GM18861 (cell line): ENCODE results near the gene MTRR.

Experiments
- ATAC-seq: cut with Tn5 transposase; IDR thresholded peaks from one replicate; pipeline ENCODE4 v1.9.1; 2021; ENCODE audit not compliant: unreplicated experiment

MTRR gene

GRCh38 chr5:7868773-7869473 is at the start of gene MTRR, which contains the start of gene FASTKD3:
Gene MTRR, plus strand, starts transcription at chr5:7869148. Its CDS starts 1,647 bp downstream, at chr5:7870795.
Gene FASTKD3, minus strand, starts transcription at chr5:7869031. Its CDS starts 948 bp downstream, at chr5:7868083.
- peak; percentile 98 for ATAC-seq

- ATAC-seq, result no peak
These were observed 46.5 kb upstream of the MTRR start for GRCh38 chr5:7822449-7822848.

- no peak for ATAC-seq
These were observed 45.4 kb upstream of the MTRR start for GRCh38 chr5:7823594-7823993.

- no peak for ATAC-seq
These were observed 44.0 kb upstream of the MTRR start for GRCh38 chr5:7824995-7825394.

GRCh38 chr5:7825630-7826029 is 43.3 kb upstream of the MTRR start:
- ATAC-seq, result no peak

- ATAC-seq, result no peak
These were observed 41.3 kb upstream of the MTRR start for GRCh38 chr5:7827610-7828009.

- no peak for ATAC-seq
These were observed 40.7 kb upstream of the MTRR start for GRCh38 chr5:7828269-7828668.

- ATAC-seq, result no peak
These were observed 34.0 kb upstream of the MTRR start for GRCh38 chr5:7834982-7835381.

GRCh38 chr5:7837403-7837802 is 31.5 kb upstream of the MTRR start:
- no peak for ATAC-seq

- no peak for ATAC-seq
These were observed 26.4 kb upstream of the MTRR start for GRCh38 chr5:7842531-7842930.

GRCh38 chr5:7844901-7845300 is 24.0 kb upstream of the MTRR start:
- no peak for ATAC-seq

GRCh38 chr5:7845557-7845956 is 23.4 kb upstream of the MTRR start:
- no peak for ATAC-seq

- ATAC-seq, result no peak
These were observed 22.6 kb upstream of the MTRR start for GRCh38 chr5:7846327-7846726.

GRCh38 chr5:7848296-7848695 is 20.7 kb upstream of the MTRR start:
- no peak for ATAC-seq

GRCh38 chr5:7849681-7850394 is 19.1 kb upstream of the MTRR start:
- ATAC-seq, result no peak

- no peak for ATAC-seq
These were observed 18.3 kb upstream of the MTRR start, which contains the start of gene CFAP90 for GRCh38 chr5:7850395-7851239. Gene CFAP90, minus strand, starts transcription at chr5:7851133. Its CDS starts 112 bp downstream, at chr5:7851021.

GRCh38 chr5:7851240-7851592 is 17.7 kb upstream of the MTRR start:
- ATAC-seq, result no peak

- no peak for ATAC-seq
These were observed 17.2 kb upstream of the MTRR start for GRCh38 chr5:7851617-7852289.

- no peak for ATAC-seq
These were observed 16.4 kb upstream of the MTRR start for GRCh38 chr5:7852542-7852941.

GRCh38 chr5:7852988-7853387 is 16.0 kb upstream of the MTRR start:
- no peak for ATAC-seq

GRCh38 chr5:7855611-7856010 is 13.3 kb upstream of the MTRR start:
- ATAC-seq, result no peak
